NCI-H2196 (cell line): ENCODE measurements around the gene SPCS1.
A peak's percentile ranks its signal among the peaks of the same experiment; 100 is the strongest.
"Not testable (repeated sequence)": the region's sequence is repeated elsewhere in the genome, so short reads cannot be mapped to it uniquely, and the experiment has no call there.

Source experiments
- DNase-seq: peaks from one replicate; lab custom pipeline; 2025; ENCODE audit not compliant: unreplicated experiment; lab: John Stamatoyannopoulos, UW

Gene SPCS1

DNA sequence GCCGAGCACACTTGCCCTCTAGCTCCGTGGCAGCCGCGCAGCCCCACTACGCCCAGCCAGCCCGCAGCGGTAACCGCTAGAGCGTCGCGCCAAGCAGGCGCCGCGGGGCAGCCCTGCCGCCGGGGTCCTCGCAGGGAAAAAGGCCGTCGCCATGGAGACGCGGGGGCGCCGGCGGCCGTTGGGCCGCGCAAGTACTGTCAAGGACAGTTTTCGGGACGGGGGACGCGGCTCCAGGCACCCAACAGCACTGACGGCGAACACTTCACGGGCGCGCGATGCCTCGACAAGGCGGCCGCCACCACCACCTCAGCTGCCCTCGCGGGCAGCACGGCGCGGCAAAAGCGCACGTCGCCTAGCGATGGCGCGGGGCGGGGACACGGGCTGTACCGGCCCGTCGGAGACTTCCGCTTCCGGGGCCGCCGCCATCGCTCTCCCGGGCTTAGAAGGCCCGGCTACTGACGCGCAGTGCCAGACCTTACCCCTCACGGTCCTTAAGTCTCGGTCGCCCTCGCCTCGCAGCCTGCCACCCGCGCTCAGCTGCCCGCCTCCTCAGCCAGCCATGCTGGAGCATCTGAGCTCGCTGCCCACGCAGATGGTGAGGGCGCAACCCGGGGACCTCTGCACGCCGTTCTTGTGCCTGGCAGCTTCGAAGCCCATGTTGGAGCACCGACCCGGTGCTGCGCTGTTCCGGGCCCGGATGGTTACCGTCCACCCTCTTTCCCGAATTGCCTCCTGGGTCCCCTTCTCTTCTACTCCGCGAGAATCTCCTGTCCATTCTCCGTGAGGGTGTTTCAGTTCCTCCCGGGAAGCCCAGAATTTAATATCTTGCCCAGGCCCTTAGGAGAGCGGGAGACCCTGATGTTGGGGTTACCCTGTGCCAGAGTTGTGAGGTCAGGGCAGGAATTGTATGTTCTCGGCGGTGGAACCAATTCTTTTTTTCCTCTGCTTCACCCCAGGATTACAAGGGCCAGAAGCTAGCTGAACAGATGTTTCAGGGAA lies at the start of gene SPCS1, which contains the start of gene GLT8D1:
Gene SPCS1, plus strand, starts transcription at position 419 of the 999 bp plus-strand sequence. Its CDS starts 141 bp downstream, at position 560.
Gene GLT8D1, minus strand, starts transcription at position 104 of the 999 bp plus-strand sequence. CDS start 5,331 bp downstream, outside the sequence.
- DNase-seq: peak; percentile 74

DNA sequence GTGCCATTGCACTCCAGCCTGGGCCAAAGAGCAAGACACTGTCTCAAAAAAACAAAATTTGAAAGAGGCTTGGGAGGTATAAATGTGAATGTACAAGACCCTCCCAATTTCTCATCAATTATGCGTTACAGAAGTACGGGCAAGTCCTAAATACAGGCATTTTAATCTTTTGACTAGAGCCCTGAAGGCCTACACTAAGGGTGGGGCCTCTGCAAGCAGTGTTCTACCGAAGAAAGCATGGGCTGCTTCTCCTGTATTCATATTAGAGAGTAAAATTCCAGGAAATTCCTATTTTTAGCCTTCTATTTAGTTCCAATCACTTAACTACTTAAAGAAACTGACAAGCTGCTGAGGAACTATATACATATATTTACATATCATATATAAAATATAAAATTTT lies 45.9 kb upstream of the SPCS1 start:
- no peak for DNase-seq

DNA sequence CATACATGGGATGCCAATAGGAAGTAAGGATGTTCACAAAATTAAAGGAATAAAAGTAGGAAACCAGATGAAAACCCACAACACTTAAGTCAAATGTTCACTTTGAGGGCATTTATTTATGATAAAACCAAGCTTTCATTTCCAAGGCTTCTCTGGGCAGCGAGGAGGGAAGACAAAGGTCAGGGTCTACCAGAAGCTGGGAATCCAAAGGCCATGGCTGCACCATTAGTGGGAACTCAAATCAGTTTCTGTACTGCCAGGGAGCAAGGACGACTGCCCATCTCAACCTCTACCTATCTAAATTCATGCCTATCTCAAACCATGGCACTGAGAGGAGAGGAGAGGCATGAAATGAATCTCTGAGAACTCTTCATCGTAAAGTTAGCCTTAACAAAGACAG lies 42.8 kb upstream of the SPCS1 start:
- no peak for DNase-seq

DNA sequence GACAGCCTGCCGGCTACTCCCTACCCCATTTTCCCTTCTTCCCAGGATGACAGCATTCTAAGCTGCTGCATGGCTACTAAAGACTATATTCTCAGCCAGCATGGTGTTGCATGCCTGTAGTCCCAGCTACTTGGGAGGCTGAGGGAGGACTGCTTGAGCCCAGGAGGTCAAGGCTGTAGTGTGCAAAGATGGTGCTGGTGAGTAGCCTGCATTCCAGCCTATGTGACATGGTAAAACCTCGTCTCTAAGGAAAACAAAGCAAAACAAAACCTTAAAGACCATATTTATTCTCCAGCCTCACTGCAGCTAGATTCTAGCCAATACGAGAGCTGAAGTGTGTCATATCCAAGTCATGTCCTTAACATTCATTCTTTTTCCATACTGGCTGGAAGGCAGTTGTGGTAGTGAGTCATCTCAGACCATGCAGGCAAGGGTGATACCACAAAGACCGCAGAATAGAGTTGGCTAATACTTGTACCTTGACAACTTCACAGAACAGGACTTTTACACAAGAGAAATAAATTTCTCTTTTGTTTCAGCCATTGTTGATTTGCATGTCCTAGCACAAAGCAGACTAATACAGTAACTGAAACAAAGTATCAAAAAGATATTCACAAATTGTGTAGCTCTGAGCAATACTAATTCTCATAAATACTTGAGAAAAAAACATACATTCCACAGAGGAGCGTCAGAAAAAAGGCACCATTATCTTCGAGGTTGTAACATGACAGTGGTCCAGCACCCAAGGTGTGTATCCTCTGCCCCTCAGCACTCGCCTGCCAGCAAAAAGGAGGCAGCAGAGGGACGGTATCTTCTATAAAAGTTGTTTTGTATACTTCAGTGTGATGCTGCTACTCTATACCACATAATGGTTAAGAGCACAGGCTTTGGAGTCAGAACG lies 35.0 kb upstream of the SPCS1 start:
- DNase-seq: no peak

DNA sequence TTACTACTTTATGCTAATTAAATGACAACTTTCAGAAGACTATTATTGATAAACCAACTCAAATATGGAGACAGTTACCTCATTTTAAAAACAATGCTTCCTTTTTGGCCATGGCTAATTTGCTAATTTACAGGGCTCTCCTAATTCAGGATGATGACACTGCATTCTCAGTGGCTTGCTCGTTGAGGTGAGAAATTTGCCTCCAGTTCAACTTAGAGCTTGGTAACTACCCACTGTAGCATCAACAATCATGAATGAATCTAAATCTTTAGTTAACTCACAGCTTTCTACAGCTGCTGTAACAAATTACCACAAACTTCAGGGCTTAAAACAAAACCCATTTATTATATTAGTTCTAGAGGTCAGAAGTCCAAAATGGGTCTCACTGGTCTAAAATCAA lies 34.2 kb upstream of the SPCS1 start:
- DNase-seq: no peak

DNA sequence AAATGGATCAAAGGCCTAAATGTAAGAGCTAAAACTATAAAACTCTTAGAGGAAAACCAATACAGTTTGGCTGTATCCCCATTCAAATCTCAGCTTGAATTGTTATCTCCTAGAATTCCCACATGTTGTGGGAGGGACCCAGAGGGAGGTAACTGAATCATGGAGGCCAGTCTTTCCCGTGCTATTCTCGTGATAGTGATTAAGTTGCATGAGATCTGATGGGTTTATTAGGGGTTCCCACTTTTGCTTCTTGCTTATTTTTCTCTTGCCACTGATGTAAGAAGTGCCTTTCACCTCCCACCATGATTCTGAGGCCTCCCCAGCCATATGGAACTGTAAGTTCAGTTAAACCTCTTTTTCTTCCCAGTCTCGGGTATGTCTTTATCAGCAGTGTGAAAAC lies 29.7 kb upstream of the SPCS1 start:
- not testable (repeated sequence) for DNase-seq

DNA sequence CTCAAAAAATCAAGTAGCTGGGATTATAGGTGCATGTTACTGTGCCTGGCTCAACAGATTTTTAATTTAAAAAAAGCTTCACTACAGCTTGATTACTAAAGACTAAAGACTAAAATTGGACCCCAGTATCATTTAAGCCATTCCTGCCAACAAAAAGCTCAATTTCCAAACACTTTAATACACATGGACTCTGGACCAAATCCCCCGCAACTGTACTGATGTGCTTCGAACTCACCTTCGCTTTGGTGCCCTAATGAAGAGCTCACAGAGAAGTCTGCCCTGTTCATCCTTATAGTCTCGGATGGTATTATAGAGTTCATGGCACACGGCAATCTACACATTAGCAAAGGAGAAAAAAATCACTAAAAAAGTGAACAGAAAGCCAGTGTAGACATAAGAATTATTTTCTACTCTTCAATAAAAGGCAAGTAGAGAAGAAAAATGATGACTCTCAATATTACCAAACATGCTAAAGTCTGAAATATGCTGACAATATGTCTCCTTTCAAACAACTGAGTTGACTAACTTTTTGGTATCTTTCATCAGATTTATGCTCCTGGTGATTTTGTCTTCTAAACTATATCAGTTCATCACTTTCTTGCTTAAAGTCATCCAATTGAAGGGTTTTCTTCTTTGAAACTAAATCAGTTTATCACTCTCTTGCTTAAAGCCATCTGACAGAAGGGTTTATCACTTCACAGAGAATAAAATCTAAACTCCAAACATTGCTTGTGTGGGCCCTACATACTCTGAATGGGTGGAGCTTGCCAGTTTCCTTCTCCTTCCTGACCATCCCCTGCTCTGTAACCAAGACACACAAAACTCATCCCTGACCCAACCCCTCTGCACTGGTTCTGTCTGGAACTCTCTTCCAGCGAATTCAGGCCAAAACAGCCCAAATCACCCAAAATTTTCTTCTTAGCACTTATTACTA lies 27.4 kb upstream of the SPCS1 start:
- DNase-seq: no peak

DNA sequence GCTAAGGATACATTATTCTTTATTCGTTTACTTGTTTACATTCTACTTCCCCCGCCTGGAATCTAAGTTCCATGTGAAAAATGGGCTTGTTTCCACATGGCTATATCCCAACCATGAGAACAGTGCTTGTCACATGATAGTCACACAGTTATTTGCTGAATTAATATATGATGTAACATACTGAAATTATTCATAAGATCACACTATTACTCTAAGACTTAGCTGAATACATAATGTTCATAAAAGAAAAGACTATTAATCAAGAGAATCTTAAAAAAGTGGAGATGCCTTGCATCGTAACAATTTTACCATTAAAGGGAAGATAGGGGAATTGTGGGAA lies 26.7 kb upstream of the SPCS1 start:
- no peak for DNase-seq

DNA sequence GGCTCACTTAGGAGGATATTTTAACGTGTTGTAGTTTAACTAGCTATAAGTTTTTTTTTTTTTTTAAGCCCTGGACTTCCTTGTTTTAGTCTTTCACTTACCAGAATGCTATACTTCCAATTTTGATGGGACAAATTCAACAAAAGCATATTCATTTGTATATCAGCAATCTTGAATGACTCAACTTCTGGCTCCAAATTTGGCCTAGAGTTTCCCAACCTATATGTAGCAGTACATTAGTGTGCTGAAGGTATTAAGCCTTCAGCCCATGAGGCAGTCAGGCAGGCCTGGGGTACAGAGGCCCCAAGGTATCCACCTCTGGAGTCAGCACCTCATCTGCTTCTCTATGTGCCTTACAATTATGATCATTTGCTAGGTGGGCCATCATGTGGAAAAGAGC lies 26.1 kb upstream of the SPCS1 start:
- no peak for DNase-seq

DNA sequence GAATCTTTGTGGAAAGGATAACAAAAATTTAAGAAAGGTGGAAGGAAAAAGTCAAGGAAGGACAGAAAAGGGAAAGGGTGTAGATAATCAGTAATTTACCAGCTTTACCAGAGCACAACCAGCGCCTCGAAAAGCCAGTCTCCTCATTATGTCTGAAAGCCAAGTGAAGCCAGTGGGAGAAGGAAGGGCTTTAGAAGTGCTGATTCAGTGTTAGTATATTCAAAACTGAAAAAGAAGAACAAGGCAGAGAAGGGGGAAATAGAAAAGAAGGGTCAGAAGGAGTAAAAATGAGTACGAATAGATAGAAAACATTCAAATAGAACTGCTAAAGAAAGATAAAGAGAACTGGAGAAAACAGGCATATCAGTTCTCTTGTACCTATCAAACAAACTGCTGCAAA lies 24.3 kb upstream of the SPCS1 start:
- no peak for DNase-seq

DNA sequence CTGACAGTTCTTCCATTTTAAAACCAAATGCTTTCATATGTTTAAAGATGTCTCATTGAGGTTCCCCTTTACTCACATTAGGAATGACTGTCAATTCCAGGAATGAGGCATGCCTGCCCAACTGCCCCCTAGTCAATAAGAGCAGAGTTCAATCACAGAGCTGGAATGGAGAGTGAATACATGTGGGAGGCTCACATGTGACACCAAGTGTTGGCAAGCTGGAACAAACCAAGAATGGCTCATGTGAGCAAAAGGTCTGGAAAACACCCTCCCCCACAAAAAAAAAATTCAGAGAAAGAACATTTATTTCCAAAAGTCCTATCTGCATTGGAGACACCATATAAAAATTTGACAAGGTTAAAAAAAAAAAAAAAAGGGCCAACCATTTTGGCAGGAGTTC lies 23.9 kb upstream of the SPCS1 start:
- DNase-seq: peak; percentile 6

DNA sequence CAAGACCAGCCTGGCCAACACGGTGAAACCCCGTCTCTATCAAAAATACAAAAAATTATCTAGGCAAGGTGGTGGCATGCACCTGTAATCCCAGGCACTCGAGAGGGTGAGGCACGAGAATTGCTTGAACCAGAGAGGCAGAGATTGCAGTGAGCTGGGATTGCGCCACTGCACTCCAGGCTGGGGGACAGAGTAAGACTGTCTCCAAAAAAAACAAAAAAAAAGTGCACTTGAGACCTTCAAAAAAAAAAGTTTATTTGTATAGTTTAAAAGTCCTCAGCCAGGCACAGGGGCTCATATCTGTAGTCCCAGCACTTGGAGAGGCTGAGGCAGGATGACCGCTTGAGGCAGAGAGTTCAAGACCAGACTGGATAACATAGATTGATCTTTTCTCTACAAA lies 22.3 kb upstream of the SPCS1 start:
- no peak for DNase-seq

DNA sequence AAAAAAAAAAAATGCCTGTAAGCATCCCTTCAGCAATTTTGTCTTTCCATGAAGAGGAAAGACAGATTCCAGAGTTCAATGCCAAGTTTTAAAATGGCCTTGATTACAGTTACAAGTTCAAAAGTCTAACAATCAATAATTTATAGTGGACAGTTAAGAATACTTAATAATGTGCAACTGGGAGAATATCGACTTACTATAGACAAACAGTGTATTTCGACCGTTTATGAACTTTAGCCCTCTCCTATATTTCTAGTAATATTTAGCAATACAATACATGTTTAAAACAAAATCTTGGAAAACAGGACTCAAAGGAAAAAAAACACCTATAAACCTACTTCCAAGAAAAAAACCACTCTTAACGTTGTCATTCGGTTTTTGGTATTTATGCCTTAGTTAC lies 21.7 kb upstream of the SPCS1 start:
- DNase-seq: no peak

DNA sequence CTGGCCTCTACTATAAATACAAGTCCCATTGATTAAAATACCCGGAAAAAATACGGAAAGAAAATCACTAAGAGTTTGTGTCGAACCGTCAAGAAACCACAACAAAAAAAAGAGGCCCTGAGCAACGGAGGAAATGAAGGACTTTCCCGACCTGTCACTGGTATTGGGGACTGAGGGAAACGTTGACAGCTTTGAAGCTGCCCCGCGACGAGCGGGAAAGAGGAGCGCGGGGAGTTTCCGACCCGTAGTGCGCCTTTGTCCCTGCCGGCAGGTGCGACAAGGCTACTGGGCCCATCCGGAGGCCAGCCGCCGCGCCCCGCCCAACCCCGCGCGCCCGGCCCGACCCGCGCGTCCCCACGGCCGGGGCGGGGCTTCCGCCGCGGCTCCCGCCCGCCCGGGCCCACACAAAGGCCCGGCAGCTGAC lies 20.6 kb upstream of the SPCS1 start:
- DNase-seq: peak; percentile 69

DNA sequence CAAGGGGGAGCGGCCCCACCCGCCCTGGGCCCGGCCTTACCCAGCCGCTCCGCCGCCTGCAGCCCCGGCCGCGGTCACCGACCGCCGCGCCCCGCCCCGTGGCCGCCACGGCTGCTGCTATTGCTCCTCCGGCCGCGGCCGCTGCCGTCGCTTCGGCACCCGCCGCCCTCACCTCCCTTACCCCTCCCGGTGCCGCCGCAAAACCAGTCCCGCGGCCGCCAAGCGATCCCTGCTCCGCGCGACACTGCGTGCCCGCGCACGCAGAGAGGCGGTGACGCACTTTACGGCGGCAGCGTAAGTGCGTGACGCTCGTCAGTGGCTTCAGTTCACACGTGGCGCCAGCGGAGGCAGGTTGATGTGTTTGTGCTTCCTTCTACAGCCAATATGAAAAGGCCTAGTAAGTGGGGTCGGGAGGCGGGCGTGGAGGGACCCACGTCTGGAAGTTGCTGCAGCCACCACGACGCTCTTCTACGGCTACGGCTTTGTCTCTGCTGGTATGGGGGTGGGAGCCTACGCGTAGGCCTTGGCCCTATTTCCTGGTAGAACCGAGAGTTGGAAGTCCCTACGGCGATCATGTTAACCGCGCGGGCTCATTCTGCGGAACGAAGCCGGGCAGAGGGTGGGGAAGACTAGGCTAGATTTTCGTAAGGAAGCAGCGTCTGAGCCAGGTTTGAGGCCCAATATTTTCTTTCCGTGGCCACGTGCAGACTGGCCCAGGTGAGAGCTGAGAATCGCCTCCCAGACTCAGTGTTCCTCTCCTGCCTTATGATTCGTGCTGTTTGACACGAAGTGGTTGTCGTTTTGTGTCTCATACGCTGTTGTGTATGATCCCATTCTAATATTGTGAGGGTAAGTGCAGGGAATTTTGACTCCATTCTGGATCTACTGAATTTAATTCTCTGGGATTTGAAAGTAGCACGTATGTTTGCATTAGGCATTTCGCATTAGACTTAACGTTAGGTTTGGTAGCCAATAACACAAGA lies 19.9 kb upstream of the SPCS1 start, which contains the start of the genes GNL3 and PBRM1:
Gene GNL3, plus strand, starts transcription at position 324 of the 983 bp plus-strand sequence. Its CDS starts 61 bp downstream, at position 385.
Gene PBRM1, minus strand, starts transcription at position 205 of the 983 bp plus-strand sequence.
- DNase-seq: peak; percentile 87

DNA sequence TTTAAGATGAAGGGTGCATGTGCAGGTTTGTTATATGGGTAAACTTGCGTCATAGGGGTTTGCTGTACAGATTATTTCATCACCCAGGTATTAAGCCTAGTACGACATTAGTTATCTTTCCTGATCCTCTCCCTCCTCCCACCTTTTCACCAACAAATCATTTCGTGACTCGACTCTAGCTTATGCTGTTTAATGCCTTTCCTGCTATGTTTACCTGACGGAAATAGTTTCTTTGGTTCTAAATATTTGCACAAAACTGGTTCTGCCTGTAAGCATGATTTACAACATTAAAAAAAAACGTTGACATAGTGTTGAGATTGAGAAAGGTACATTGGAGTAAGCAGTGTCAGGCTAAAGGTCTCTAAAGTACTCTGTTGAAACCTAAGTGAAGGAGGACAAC lies 17.6 kb upstream of the SPCS1 start:
- DNase-seq: no peak

DNA sequence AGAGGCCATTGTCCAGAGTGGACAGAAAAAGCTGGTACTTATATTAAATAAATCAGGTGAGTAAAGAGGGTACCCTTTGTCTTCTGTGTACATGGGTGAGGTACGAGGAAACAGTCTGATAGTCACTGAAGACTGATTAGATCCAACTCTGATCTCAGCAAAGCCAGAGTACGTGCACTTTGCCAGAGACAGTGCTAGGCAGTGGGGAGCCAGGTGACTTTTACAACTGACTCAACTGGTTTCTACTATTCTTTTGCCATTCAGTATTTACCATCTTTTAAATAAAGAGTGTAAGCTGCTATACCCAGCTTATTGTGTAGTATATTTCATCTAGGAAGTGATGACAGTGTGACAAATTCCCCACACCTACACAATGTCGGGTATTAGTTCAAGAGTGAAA lies 16.8 kb upstream of the SPCS1 start:
- DNase-seq: no peak

DNA sequence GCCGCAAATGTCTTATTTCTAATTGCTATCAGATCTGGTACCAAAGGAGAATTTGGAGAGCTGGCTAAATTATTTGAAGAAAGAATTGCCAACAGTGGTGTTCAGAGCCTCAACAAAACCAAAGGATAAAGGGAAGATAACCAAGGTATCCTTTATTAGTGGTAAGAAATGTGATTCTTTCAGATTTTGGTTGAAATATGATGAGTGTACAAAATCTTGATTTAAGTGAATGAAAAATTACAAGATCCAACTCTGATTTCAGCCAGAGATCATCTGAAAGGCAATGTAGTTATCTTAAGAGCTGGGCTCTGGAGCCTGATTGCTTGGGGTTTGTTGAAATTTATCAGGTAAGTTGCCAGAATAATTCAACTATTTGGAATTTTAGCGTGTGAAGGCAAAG lies 15.3 kb upstream of the SPCS1 start:
- DNase-seq: no peak

DNA sequence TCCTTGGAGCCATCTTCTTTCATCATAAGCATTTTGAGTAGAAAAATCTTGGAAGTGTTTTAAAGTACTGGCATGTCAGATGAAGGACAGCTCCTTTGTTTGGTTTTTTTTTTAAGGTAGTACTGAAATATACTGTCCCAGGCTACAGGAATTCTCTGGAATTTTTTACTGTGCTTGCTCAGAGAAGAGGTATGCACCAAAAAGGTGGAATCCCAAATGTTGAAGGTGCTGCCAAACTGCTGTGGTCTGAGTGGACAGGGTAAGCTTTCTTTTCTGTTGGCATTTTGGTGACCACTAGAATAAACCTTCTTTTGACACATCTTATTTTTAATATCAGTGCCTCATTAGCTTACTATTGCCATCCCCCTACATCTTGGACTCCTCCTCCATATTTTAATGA lies 12.8 kb upstream of the SPCS1 start:
- no peak for DNase-seq
